ENCODE results near the gene TBC1D23. TPM values are rescaled to one million over a fixed set of nuclear protein-coding genes. Genes with fewer than 3 reads are reported as not detected.
A peak's percentile ranks its signal among the peaks of the same experiment; 100 is the strongest.
"Not testable (repeated sequence)": the region's sequence is repeated elsewhere in the genome, so short reads cannot be mapped to it uniquely, and the experiment has no call there.

Gene TBC1D23
- total and polyA plus RNA-seq, 5 donors from 2014 or later = 17.8 to 40.2 (median 20.7) TPM

- ATAC-seq (ENCODE audit: low read depth in 2 of 2) = no peak
- H3K36me3 Mint-ChIP-seq = no peaks in the 10 kb centered on the region
- Histone ChIP-seq H3K27ac (ENCODE audit: insufficient read depth, low read length, poor library complexity, severe bottlenecking) (no peak overlapping the region), H3K36me3 (ENCODE audit: control insufficient read depth, insufficient read depth, low read length) (no peaks in the 10 kb centered on the region), H3K9me3 (ENCODE audit: control insufficient read depth in 2 of 2, low read length in 2 of 2) (no peaks in the 10 kb centered on the region), H3K27me3 (ENCODE audit: control insufficient read depth, insufficient read depth, low read length) (no peaks in the 10 kb centered on the region), H3K4me3 (ENCODE audit: low read depth, low read length) (no peak overlapping the region), H3K4me1 (ENCODE audit: control insufficient read depth, insufficient read depth, low read length, poor library complexity, severe bottlenecking) (no peaks in the 10 kb centered on the region)
- H3K9me3 Mint-ChIP-seq = no peaks in the 10 kb centered on the region
- peaks cover 0 to 2% (median 0%) of the 10 kb centered on the region in 4 donors for H3K4me1 Mint-ChIP-seq
- no peak overlapping the region for H3K27ac Mint-ChIP-seq
- H3K4me3 Mint-ChIP-seq = no peak overlapping the region
- H3K27me3 Mint-ChIP-seq = peaks cover 23% of the 10 kb centered on the region
- no peak for DNase-seq
Observed at GRCh38 chr3:100226712-100227429, 33.9 kb upstream of the TBC1D23 start.

GRCh38 chr3:100227511-100227921, 33.3 kb upstream of the TBC1D23 start:
- H3K27ac Mint-ChIP-seq = no peak overlapping the region
- H3K4me1 ChIP-seq (ENCODE audit: control insufficient read depth, insufficient read depth, low read length, poor library complexity, severe bottlenecking) = no peaks in the 10 kb centered on the region
- no peak overlapping the region for H3K4me3 ChIP-seq (ENCODE audit: low read depth, low read length)
- H3K4me3 Mint-ChIP-seq = no peak overlapping the region
- ATAC-seq (ENCODE audit: low read depth in 2 of 2) = no peak
- no peaks in the 10 kb centered on the region for H3K36me3 Mint-ChIP-seq
- H3K27me3 ChIP-seq (ENCODE audit: control insufficient read depth, insufficient read depth, low read length) = no peaks in the 10 kb centered on the region
- DNase-seq = no peak
- H3K9me3 Mint-ChIP-seq = no peaks in the 10 kb centered on the region
- no peaks in the 10 kb centered on the region for H3K36me3 ChIP-seq (ENCODE audit: control insufficient read depth, insufficient read depth, low read length)
- peaks cover 0 to 2% (median 0%) of the 10 kb centered on the region in 4 donors for H3K4me1 Mint-ChIP-seq
- no peak overlapping the region for H3K27ac ChIP-seq (ENCODE audit: insufficient read depth, low read length, poor library complexity, severe bottlenecking)
- H3K9me3 ChIP-seq (ENCODE audit: control insufficient read depth in 2 of 2, low read length in 2 of 2) = no peaks in the 10 kb centered on the region
- H3K27me3 Mint-ChIP-seq = peaks cover 23% of the 10 kb centered on the region

- peaks cover 0 to 2% (median 0%) of the 10 kb centered on the region in 4 donors for H3K4me1 Mint-ChIP-seq
- no peak overlapping the region for H3K27ac Mint-ChIP-seq
- Histone ChIP-seq H3K4me1 (ENCODE audit: control insufficient read depth, insufficient read depth, low read length, poor library complexity, severe bottlenecking) (no peaks in the 10 kb centered on the region), H3K27ac (ENCODE audit: insufficient read depth, low read length, poor library complexity, severe bottlenecking) (no peak overlapping the region), H3K9me3 (ENCODE audit: control insufficient read depth in 2 of 2, low read length in 2 of 2) (no peaks in the 10 kb centered on the region), H3K4me3 (ENCODE audit: low read depth, low read length) (no peak overlapping the region), H3K27me3 (ENCODE audit: control insufficient read depth, insufficient read depth, low read length) (no peaks in the 10 kb centered on the region), H3K36me3 (ENCODE audit: control insufficient read depth, insufficient read depth, low read length) (no peaks in the 10 kb centered on the region)
- peaks cover 23% of the 10 kb centered on the region for H3K27me3 Mint-ChIP-seq
- no peaks in the 10 kb centered on the region for H3K36me3 Mint-ChIP-seq
- DNase-seq (no peak), ATAC-seq (ENCODE audit: low read depth in 2 of 2) (no peak)
- H3K9me3 Mint-ChIP-seq = no peaks in the 10 kb centered on the region
- H3K4me3 Mint-ChIP-seq = no peak overlapping the region
Observed at GRCh38 chr3:100228247-100228646, 32.5 kb upstream of the TBC1D23 start.

- not testable (repeated sequence) for H3K27me3 ChIP-seq (ENCODE audit: control insufficient read depth, insufficient read depth, low read length); H3K36me3 Mint-ChIP-seq; DNase-seq; H3K4me1 ChIP-seq (ENCODE audit: control insufficient read depth, insufficient read depth, low read length, poor library complexity, severe bottlenecking); H3K4me3 ChIP-seq (ENCODE audit: low read depth, low read length); H3K36me3 ChIP-seq (ENCODE audit: control insufficient read depth, insufficient read depth, low read length); H3K4me1 Mint-ChIP-seq; H3K9me3 ChIP-seq (ENCODE audit: control insufficient read depth in 2 of 2, low read length in 2 of 2); H3K27ac ChIP-seq (ENCODE audit: insufficient read depth, low read length, poor library complexity, severe bottlenecking); ATAC-seq (ENCODE audit: low read depth in 2 of 2); H3K4me3 Mint-ChIP-seq; H3K9me3 Mint-ChIP-seq
- Mint-ChIP-seq H3K27me3 (peaks cover 17% of the 10 kb centered on the region), H3K27ac (peak overlapping the region in 1 of 3 donors; percentile 68)
Observed at GRCh38 chr3:100229188-100229587, 31.6 kb upstream of the TBC1D23 start.

- ATAC-seq (ENCODE audit: low read depth in 2 of 2) = no peak
- H3K27ac Mint-ChIP-seq = no peak overlapping the region
- H3K4me1 Mint-ChIP-seq = peaks cover 0 to 2% (median 0%) of the 10 kb centered on the region in 4 donors
- Histone ChIP-seq H3K36me3 (ENCODE audit: control insufficient read depth, insufficient read depth, low read length) (no peaks in the 10 kb centered on the region), H3K27ac (ENCODE audit: insufficient read depth, low read length, poor library complexity, severe bottlenecking) (no peak overlapping the region), H3K4me3 (ENCODE audit: low read depth, low read length) (no peak overlapping the region), H3K27me3 (ENCODE audit: control insufficient read depth, insufficient read depth, low read length) (no peaks in the 10 kb centered on the region), H3K4me1 (ENCODE audit: control insufficient read depth, insufficient read depth, low read length, poor library complexity, severe bottlenecking) (no peaks in the 10 kb centered on the region), H3K9me3 (ENCODE audit: control insufficient read depth in 2 of 2, low read length in 2 of 2) (no peaks in the 10 kb centered on the region)
- H3K36me3 Mint-ChIP-seq = no peaks in the 10 kb centered on the region
- H3K4me3 Mint-ChIP-seq = no peak overlapping the region
- peaks cover 17% of the 10 kb centered on the region for H3K27me3 Mint-ChIP-seq
- peaks cover 0 to 1% (median 0%) of the 10 kb centered on the region in 7 donors for H3K9me3 Mint-ChIP-seq
- DNase-seq = no peak
Observed at GRCh38 chr3:100230710-100231109, 30.1 kb upstream of the TBC1D23 start.

GRCh38 chr3:100231668-100232067, 29.1 kb upstream of the TBC1D23 start:
- peaks cover 0 to 1% (median 0%) of the 10 kb centered on the region in 7 donors for H3K9me3 Mint-ChIP-seq

GRCh38 chr3:100234364-100234763, 26.4 kb upstream of the TBC1D23 start:
- Mint-ChIP-seq H3K27me3 (peaks cover 13% of the 10 kb centered on the region), H3K36me3 (no peaks in the 10 kb centered on the region), H3K4me1 (no peaks in the 10 kb centered on the region), H3K4me3 (no peak overlapping the region), H3K27ac (no peak overlapping the region), H3K9me3 (peaks cover 0 to 8% (median 3%) of the 10 kb centered on the region in 7 donors)
- no peak for DNase-seq
- no peak for ATAC-seq (ENCODE audit: low read depth in 2 of 2)
- H3K27me3 ChIP-seq (ENCODE audit: control insufficient read depth, insufficient read depth, low read length) = no peaks in the 10 kb centered on the region
- H3K36me3 ChIP-seq (ENCODE audit: control insufficient read depth, insufficient read depth, low read length) = no peaks in the 10 kb centered on the region
- H3K27ac ChIP-seq (ENCODE audit: insufficient read depth, low read length, poor library complexity, severe bottlenecking) = no peak overlapping the region
- no peak overlapping the region for H3K4me3 ChIP-seq (ENCODE audit: low read depth, low read length)
- H3K9me3 ChIP-seq (ENCODE audit: control insufficient read depth in 2 of 2, low read length in 2 of 2) = peaks cover 2 to 4% of the 10 kb centered on the region in 2 experiments
- no peaks in the 10 kb centered on the region for H3K4me1 ChIP-seq (ENCODE audit: control insufficient read depth, insufficient read depth, low read length, poor library complexity, severe bottlenecking)

More at GRCh38 chr3:100231668-100232067, 29.1 kb upstream of the TBC1D23 start:
- no peaks in the 10 kb centered on the region for H3K9me3 ChIP-seq (ENCODE audit: control insufficient read depth in 2 of 2, low read length in 2 of 2)
- no peaks in the 10 kb centered on the region for H3K36me3 ChIP-seq (ENCODE audit: control insufficient read depth, insufficient read depth, low read length)
- H3K27me3 Mint-ChIP-seq = peaks cover 17% of the 10 kb centered on the region
- no peak overlapping the region for H3K27ac ChIP-seq (ENCODE audit: insufficient read depth, low read length, poor library complexity, severe bottlenecking)
- no peak for ATAC-seq (ENCODE audit: low read depth in 2 of 2)
- no peak overlapping the region for H3K4me3 Mint-ChIP-seq
- H3K27me3 ChIP-seq (ENCODE audit: control insufficient read depth, insufficient read depth, low read length) = no peaks in the 10 kb centered on the region
- DNase-seq = no peak
- no peaks in the 10 kb centered on the region for H3K4me1 ChIP-seq (ENCODE audit: control insufficient read depth, insufficient read depth, low read length, poor library complexity, severe bottlenecking)
- H3K36me3 Mint-ChIP-seq = no peaks in the 10 kb centered on the region
- no peak overlapping the region for H3K27ac Mint-ChIP-seq
- peaks cover 0 to 2% (median 0%) of the 10 kb centered on the region in 4 donors for H3K4me1 Mint-ChIP-seq
- H3K4me3 ChIP-seq (ENCODE audit: low read depth, low read length) = no peak overlapping the region

- H3K9me3 ChIP-seq (ENCODE audit: control insufficient read depth in 2 of 2, low read length in 2 of 2) = peaks cover 2 to 4% of the 10 kb centered on the region in 2 experiments
- no peak for DNase-seq
- Mint-ChIP-seq H3K4me1 (peaks cover 0 to 4% (median 0%) of the 10 kb centered on the region in 4 donors), H3K9me3 (peaks cover 0 to 8% (median 4%) of the 10 kb centered on the region in 7 donors), H3K27me3 (peaks cover 7% of the 10 kb centered on the region), H3K4me3 (no peak overlapping the region), H3K27ac (no peak overlapping the region), H3K36me3 (no peaks in the 10 kb centered on the region)
- H3K4me1 ChIP-seq (ENCODE audit: control insufficient read depth, insufficient read depth, low read length, poor library complexity, severe bottlenecking) = no peaks in the 10 kb centered on the region
- no peaks in the 10 kb centered on the region for H3K36me3 ChIP-seq (ENCODE audit: control insufficient read depth, insufficient read depth, low read length)
- H3K27ac ChIP-seq (ENCODE audit: insufficient read depth, low read length, poor library complexity, severe bottlenecking) = no peak overlapping the region
- H3K4me3 ChIP-seq (ENCODE audit: low read depth, low read length) = no peak overlapping the region
- ATAC-seq (ENCODE audit: low read depth in 2 of 2) = no peak
- H3K27me3 ChIP-seq (ENCODE audit: control insufficient read depth, insufficient read depth, low read length) = no peaks in the 10 kb centered on the region
Observed at GRCh38 chr3:100238599-100238998, 22.2 kb upstream of the TBC1D23 start.
